BJ (cell line): Measurements from ENCODE around the gene PFKM. TPM values are rescaled to one million over a fixed set of nuclear protein-coding genes. Genes with fewer than 3 reads are reported as not detected.

Source experiments
- CTCF ChIA-PET: fragments of 350-600 bp; formaldehyde crosslinking; extraction: SDS; loops from one replicate; lab custom pipeline; 2021; ENCODE audit warnings: antibody characterized with exemption, inconsistent platforms; lab: Yijun Ruan, JAX
- POLR2A ChIA-PET: fragments of 300-600 bp; sonication (Branson Sonifier 250); formaldehyde crosslinking; extraction: SDS; loops from one replicate; lab custom pipeline; 2021; ENCODE audit warnings: antibody characterized with exemption; lab: Charles Lee
- DNase-seq: peaks from one replicate; pipeline ENCODE4 v3.0.0-alpha.2; 2011; ENCODE audit warnings: low read depth
- H3K27me3 ChIP-seq: 2 replicates; pipeline ENCODE4 v1.6.0; 2011; ENCODE audit warnings: low read length; ENCODE audit not compliant: control insufficient read depth, insufficient read depth
- H3K36me3 ChIP-seq: 2 replicates; pipeline ENCODE4 v1.5.1; 2011; ENCODE audit warnings: low read length; ENCODE audit not compliant: control insufficient read depth, insufficient read depth
- H3K4me3 ChIP-seq: 2 replicates; pipeline ENCODE4 v1.5.1; 2011; ENCODE audit warnings: low read depth, mild to moderate bottlenecking, control low read depth, low read length
- CTCF ChIP-seq: IDR thresholded peaks from 2 replicates; pipeline ENCODE4 v1.5.1; 2011; ENCODE audit warnings: low read depth, mild to moderate bottlenecking, control low read depth, inconsistent platforms, low read length, moderate library complexity; ENCODE audit not compliant: insufficient read depth
- polyA plus RNA-seq: library from polyadenylated mRNA; depleted of rRNA; stranded (reverse); fragments of >200 nt; gene quantifications from 2 replicates; pipeline ENCODE4 v1.2.3, GENCODE V29; 2011

The PFKM gene
- polyA plus RNA-seq, 1 experiment: 45.9 TPM

DNA sequence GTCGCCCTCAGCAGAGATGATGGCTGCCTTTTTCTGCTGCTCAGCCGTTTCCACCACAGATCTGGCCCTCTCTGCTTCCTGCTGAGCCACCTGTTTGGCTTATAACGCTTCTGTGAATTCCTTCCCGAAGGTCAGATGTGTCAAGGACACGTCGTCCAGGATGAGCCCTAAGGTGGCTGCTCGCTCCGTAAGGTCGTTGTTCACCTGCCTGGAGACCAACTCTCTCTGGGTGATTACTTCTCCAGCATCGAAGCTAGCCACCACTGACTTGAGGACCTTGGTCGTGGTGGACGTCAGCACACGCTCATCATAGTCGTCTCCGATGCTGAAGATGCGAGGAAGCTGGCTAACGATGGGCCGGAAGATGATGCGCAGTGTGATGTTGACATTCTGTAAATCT is 49.8 kb downstream of the PFKM start:
- Histone ChIP-seq H3K27me3 (peaks cover 3% of the 10 kb centered on the region), H3K4me3 (no peak overlapping the region), H3K36me3 (no peaks in the 10 kb centered on the region)
- POLR2A ChIA-PET: no interaction called here
- DNase-seq: no peak
- no peak for TF ChIP-seq CTCF
- CTCF ChIA-PET: interaction anchor here (0.7 to 1.0 kb wide), 2 partner anchors 206 to 449 kb away, joined by 3 to 4 read pairs; partner anchors contain the start of gene TMEM106C

- DNase-seq: no peak
- POLR2A ChIA-PET: interaction anchor here (0.6 kb wide), 2 partner anchors 207 to 458 kb away, joined by 3 to 5 read pairs; no protein-coding TSS in a partner anchor
- peaks cover 17% of the 10 kb centered on the region for H3K27me3 ChIP-seq
- no peaks in the 10 kb centered on the region for H3K36me3 ChIP-seq
- TF ChIP-seq CTCF: no peak
- CTCF ChIA-PET: interaction anchor here (0.8 to 1.6 kb wide), 3 partner anchors 11 to 83 kb away, joined by 3 to 9 read pairs (median 7); no protein-coding TSS in a partner anchor
- no peak overlapping the region for H3K4me3 ChIP-seq
Observed at GRCh38 chr12:48175613-48176416, 56.7 kb downstream of the PFKM start.

GRCh38 chr12:48176417-48176751 is 57.2 kb downstream of the PFKM start:
- H3K27me3 ChIP-seq: peaks cover 17% of the 10 kb centered on the region
- TF ChIP-seq CTCF: no peak
- no peaks in the 10 kb centered on the region for H3K36me3 ChIP-seq
- H3K4me3 ChIP-seq: no peak overlapping the region
- CTCF ChIA-PET: interaction anchor here (0.8 to 1.6 kb wide), 5 partner anchors 11 to 83 kb away, joined by 3 to 9 read pairs (median 4); no protein-coding TSS in a partner anchor
- no peak for DNase-seq
- POLR2A ChIA-PET: interaction anchor here (0.6 kb wide), 2 partner anchors 208 to 457 kb away, joined by 3 to 5 read pairs; no protein-coding TSS in a partner anchor

DNA sequence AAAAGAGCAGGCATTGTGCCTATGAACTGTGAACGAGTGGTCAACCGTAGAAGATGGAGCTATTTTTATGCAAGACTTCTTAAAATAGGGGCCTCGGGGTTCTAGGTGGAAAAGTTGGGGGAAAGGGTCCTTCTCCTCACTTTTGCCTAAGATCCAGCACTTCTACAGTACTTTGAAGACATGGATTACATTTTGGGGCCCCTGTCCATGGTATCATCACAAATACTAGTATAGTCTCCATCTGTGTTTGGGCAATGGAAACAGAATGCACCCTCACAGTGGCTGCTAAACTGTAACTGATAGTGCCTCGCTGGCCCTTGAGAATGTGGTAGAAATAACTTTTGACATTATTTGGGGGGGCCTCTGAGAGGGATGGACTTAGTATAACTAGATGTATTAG is 58.8 kb downstream of the PFKM start:
- peaks cover 19% of the 10 kb centered on the region for H3K27me3 ChIP-seq
- POLR2A ChIA-PET: no interaction called here
- CTCF ChIA-PET: interaction anchor here (0.6 to 3.9 kb wide), 5 partner anchors 8 to 76 kb away, joined by 3 to 16 read pairs (median 4); no protein-coding TSS in a partner anchor
- H3K4me3 ChIP-seq: no peak overlapping the region
- DNase-seq: no peak
- TF ChIP-seq CTCF: no peak
- no peaks in the 10 kb centered on the region for H3K36me3 ChIP-seq

DNA sequence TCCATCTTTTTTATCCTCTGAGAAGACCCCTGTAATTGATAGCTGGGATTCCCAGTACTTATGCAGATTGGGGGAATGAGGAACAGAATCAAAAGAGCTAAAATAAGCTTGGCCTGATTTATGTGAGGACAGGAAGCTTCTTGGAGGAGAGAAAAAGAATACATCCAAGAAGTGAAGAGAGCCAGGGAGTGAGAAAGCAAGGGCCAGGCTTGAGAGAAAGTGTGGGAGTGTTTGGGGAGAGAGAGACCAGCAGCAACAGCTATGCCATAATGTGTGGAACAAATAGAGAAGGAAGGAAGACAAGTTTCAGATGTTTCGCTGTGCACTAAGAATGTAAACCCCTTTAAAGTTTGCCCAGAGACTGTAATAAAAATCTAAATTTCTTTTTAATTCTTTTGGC is 60.3 kb downstream of the PFKM start:
- peaks cover 23% of the 10 kb centered on the region for H3K27me3 ChIP-seq
- POLR2A ChIA-PET: no interaction called here

More for the DNA sequence above, 60.3 kb downstream of the PFKM start:
- TF ChIP-seq CTCF: no peak
- Histone ChIP-seq H3K4me3 (no peak overlapping the region), H3K36me3 (no peaks in the 10 kb centered on the region)
- no peak for DNase-seq
- CTCF ChIA-PET: interaction anchor here (0.9 to 3.9 kb wide), 3 partner anchors 9 to 168 kb away, joined by 3 to 16 read pairs (median 3); no protein-coding TSS in a partner anchor
